ENCODE measurements around the gene FDX2. TPM values are rescaled to one million over a fixed set of nuclear protein-coding genes. Genes with fewer than 3 reads are reported as not detected.

FDX2 gene
- total RNA-seq, 1 donor from 2014 or later: 7.4 TPM

DNA sequence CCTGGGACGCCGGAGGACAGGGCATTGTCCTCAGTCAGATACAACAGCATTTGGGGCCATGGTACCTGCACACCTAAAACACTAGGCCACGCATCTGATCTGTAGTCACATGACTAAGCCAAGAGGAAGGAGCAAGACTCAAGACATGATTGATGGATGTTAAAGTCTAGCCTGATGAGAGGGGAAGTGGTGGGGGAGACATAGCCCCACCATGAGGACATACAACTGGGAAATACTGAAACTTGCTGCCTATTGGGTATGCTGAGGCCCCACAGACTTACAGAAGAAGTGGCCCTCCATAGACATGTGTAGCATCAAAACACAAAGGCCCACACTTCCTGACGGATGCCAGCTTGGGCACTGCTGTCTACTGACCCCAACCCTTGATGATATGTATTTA lies 30.4 kb downstream of the FDX2 start:
- H3K27me3 Mint-ChIP-seq (ENCODE audit: insufficient read depth, low read depth): peaks cover 61% of the 10 kb centered on the region
- no peak overlapping the region for H3K27ac Mint-ChIP-seq

DNA sequence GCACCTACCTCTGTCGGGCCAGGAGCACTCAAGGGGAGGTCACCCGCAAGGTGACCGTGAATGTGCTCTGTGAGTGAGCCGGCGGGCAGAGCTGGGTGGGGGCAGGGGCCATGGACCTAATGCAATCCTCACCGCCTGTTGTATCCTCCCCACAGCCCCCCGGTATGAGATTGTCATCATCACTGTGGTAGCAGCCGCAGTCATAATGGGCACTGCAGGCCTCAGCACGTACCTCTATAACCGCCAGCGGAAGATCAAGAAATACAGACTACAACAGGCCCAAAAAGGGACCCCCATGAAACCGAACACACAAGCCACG lies 30.9 kb downstream of the FDX2 start:
- Histone ChIP-seq H3K4me2 (no peak overlapping the region), H3K4me3 (no peak overlapping the region), H3K4me1 (peaks cover 5% of the 10 kb centered on the region), H3K27ac (no peak overlapping the region), H3K9ac (no peak overlapping the region), H3F3A (ENCODE audit: low read depth) (peaks cover 29% of the 10 kb centered on the region), H3K27me3 (peaks cover 50% of the 10 kb centered on the region), H3K79me2 (ENCODE audit: low read depth) (no peaks in the 10 kb centered on the region), H3K36me3 (no peaks in the 10 kb centered on the region), H4K20me1 (ENCODE audit: low read depth) (peaks cover 11% of the 10 kb centered on the region), H2AFZ (replicated peaks) (no peak overlapping the region), H3K9me3 (ENCODE audit: low read depth) (no peaks in the 10 kb centered on the region)
- Mint-ChIP-seq H3K27me3 (ENCODE audit: insufficient read depth, low read depth) (peaks cover 58% of the 10 kb centered on the region), H3K4me3 (no peak overlapping the region), H3K27ac (no peak overlapping the region), H3K9me3 (peaks cover 3% of the 10 kb centered on the region), H3K36me3 (no peaks in the 10 kb centered on the region), H3K4me1 (peaks cover 6% of the 10 kb centered on the region)
- TF ChIP-seq, protein P1, sequence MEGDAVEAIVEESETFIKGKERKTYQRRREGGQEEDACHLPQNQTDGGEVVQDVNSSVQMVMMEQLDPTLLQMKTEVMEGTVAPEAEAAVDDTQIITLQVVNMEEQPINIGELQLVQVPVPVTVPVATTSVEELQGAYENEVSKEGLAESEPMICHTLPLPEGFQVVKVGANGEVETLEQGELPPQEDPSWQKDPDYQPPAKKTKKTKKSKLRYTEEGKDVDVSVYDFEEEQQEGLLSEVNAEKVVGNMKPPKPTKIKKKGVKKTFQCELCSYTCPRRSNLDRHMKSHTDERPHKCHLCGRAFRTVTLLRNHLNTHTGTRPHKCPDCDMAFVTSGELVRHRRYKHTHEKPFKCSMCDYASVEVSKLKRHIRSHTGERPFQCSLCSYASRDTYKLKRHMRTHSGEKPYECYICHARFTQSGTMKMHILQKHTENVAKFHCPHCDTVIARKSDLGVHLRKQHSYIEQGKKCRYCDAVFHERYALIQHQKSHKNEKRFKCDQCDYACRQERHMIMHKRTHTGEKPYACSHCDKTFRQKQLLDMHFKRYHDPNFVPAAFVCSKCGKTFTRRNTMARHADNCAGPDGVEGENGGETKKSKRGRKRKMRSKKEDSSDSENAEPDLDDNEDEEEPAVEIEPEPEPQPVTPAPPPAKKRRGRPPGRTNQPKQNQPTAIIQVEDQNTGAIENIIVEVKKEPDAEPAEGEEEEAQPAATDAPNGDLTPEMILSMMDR (IDR thresholded peaks at IDR 0.05): no peak
- TF ChIP-seq EZH2 (IDR thresholded peaks at IDR 0.05) (no peak), EZH2phosphoT487 (IDR thresholded peaks at IDR 0.05) (no peak)
- no peak for DNase-seq (ENCODE audit: low spot score)

More for the DNA sequence above, 30.4 kb downstream of the FDX2 start:
- Histone ChIP-seq H3K27me3 (peaks cover 55% of the 10 kb centered on the region), H3K4me2 (no peak overlapping the region), H3K4me3 (no peak overlapping the region), H3K9ac (no peak overlapping the region), H3K79me2 (ENCODE audit: low read depth) (no peaks in the 10 kb centered on the region), H3F3A (ENCODE audit: low read depth) (peaks cover 31% of the 10 kb centered on the region), H3K36me3 (no peaks in the 10 kb centered on the region), H2AFZ (replicated peaks) (no peak overlapping the region), H3K4me1 (peaks cover 5% of the 10 kb centered on the region), H3K9me3 (ENCODE audit: low read depth) (no peaks in the 10 kb centered on the region), H4K20me1 (ENCODE audit: low read depth) (peaks cover 15% of the 10 kb centered on the region), H3K27ac (no peak overlapping the region)
- TF ChIP-seq, protein P1 (IDR thresholded peaks at IDR 0.05): no peak
- TF ChIP-seq EZH2phosphoT487 (IDR thresholded peaks at IDR 0.05) (no peak), EZH2 (IDR thresholded peaks at IDR 0.05) (no peak)
- Mint-ChIP-seq H3K36me3 (no peaks in the 10 kb centered on the region), H3K4me1 (peaks cover 8% of the 10 kb centered on the region), H3K4me3 (peak overlapping the region; percentile 15), H3K9me3 (peaks cover 3% of the 10 kb centered on the region)
- DNase-seq (ENCODE audit: low spot score): no peak

DNA sequence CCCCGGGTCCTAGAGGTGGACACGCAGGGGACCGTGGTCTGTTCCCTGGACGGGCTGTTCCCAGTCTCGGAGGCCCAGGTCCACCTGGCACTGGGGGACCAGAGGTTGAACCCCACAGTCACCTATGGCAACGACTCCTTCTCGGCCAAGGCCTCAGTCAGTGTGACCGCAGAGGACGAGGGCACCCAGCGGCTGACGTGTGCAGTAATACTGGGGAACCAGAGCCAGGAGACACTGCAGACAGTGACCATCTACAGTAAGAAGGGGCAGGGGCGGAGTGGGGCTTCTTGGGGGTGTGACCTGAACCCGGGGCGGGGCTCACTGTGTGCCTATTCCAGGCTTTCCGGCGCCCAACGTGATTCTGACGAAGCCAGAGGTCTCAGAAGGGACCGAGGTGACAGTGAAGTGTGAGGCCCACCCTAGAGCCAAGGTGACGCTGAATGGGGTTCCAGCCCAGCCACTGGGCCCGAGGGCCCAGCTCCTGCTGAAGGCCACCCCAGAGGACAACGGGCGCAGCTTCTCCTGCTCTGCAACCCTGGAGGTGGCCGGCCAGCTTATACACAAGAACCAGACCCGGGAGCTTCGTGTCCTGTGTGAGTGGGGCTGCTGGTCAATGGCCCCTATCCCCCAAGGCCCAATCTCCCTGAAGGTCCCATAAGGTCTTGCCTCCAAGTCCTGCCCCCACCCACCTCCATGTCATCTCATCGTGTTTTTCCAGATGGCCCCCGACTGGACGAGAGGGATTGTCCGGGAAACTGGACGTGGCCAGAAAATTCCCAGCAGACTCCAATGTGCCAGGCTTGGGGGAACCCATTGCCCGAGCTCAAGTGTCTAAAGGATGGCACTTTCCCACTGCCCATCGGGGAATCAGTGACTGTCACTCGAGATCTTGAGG lies 31.5 kb downstream of the FDX2 start:
- no peak overlapping the region for H2AFZ ChIP-seq (replicated peaks)
- H3F3A ChIP-seq (ENCODE audit: low read depth): peaks cover 27% of the 10 kb centered on the region
- Mint-ChIP-seq H3K27ac (no peak overlapping the region), H3K4me3 (no peak overlapping the region), H3K4me1 (peaks cover 6% of the 10 kb centered on the region), H3K9me3 (peaks cover 3% of the 10 kb centered on the region), H3K27me3 (ENCODE audit: insufficient read depth, low read depth) (peaks cover 55% of the 10 kb centered on the region), H3K36me3 (no peaks in the 10 kb centered on the region)
- H3K4me2 ChIP-seq: no peak overlapping the region
- no peaks in the 10 kb centered on the region for H3K36me3 ChIP-seq
- H3K4me3 ChIP-seq: no peak overlapping the region
- H3K27ac ChIP-seq: no peak overlapping the region
- H3K4me1 ChIP-seq: peaks cover 5% of the 10 kb centered on the region
- H3K27me3 ChIP-seq: peaks cover 44% of the 10 kb centered on the region
- H3K9ac ChIP-seq: no peak overlapping the region
- no peaks in the 10 kb centered on the region for H3K9me3 ChIP-seq (ENCODE audit: low read depth)
- peaks cover 10% of the 10 kb centered on the region for H4K20me1 ChIP-seq (ENCODE audit: low read depth)
- no peaks in the 10 kb centered on the region for H3K79me2 ChIP-seq (ENCODE audit: low read depth)
- TF ChIP-seq EZH2 (IDR thresholded peaks at IDR 0.05) (no peak), EZH2phosphoT487 (IDR thresholded peaks at IDR 0.05) (no peak)
- TF ChIP-seq, protein P1 (IDR thresholded peaks at IDR 0.05): no peak
- DNase-seq (ENCODE audit: low spot score): no peak
